Breast epithelium (tissue), 3 donors: Measurements from ENCODE around the gene ADIPOR2.

Experiments
- POLR2A ChIP-seq: fragments of 450-650 bp; IDR thresholded peaks from one replicate; pipeline ENCODE4 v1.6.1; 2016; ENCODE audit warnings: antibody characterized with exemption, mild to moderate bottlenecking, moderate library complexity
- TF ChIP-seq, protein P1 (sequence below), 3 donors: fragments of 450-650 bp; IDR thresholded peaks; one replicate each; pipeline ENCODE4 v1.5.1; 2016 to 2017; ENCODE audit warnings: antibody characterized with exemption in 3 of 3, mild to moderate bottlenecking in 3 of 3, moderate library complexity in 3 of 3

DNA sequence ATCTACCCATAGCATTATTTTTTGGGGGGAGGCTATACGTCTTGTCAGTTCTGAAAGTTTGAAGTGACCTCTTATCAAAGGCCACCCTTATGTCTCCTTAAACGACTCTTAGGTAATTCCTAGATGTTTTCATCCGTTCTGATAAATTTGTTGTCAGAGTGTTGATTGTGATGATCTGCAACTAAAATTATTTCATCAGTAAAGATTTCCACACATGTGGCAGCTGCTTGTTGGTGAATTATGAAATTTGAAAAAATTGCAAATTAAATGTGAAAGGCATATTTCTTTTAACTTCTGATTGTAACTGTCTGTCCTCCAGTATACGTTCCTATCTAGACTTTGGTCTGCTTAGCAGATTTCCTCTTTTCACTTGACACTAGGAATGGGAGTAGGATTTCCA is 1.4 kb downstream of the ADIPOR2 start:
- TF ChIP-seq POLR2A: no peak
- TF ChIP-seq, protein P1, sequence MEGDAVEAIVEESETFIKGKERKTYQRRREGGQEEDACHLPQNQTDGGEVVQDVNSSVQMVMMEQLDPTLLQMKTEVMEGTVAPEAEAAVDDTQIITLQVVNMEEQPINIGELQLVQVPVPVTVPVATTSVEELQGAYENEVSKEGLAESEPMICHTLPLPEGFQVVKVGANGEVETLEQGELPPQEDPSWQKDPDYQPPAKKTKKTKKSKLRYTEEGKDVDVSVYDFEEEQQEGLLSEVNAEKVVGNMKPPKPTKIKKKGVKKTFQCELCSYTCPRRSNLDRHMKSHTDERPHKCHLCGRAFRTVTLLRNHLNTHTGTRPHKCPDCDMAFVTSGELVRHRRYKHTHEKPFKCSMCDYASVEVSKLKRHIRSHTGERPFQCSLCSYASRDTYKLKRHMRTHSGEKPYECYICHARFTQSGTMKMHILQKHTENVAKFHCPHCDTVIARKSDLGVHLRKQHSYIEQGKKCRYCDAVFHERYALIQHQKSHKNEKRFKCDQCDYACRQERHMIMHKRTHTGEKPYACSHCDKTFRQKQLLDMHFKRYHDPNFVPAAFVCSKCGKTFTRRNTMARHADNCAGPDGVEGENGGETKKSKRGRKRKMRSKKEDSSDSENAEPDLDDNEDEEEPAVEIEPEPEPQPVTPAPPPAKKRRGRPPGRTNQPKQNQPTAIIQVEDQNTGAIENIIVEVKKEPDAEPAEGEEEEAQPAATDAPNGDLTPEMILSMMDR (IDR thresholded peaks at IDR 0.05): no peak
